ENCODE measurements around the gene CHCHD1.
A peak's percentile ranks its signal among the peaks of the same experiment; 100 is the strongest.

Gene CHCHD1

GRCh38 chr10:73756183-73756582 lies 25.7 kb upstream of the CHCHD1 start:
- WGBS (ENCODE audit: insufficient coverage): 100% methylated on average over 1 of the region's 1 CpG
- POLR2A ChIA-PET: no interaction called here
- Histone ChIP-seq H3K4me3 (ENCODE audit: control insufficient read depth in 1 of 7, extremely low read depth in 1 of 7, insufficient read depth in 4 of 7, low read depth in 2 of 7, low read length in 6 of 7) (no peak overlapping the region), H3K36me3 (ENCODE audit: control insufficient read depth in 4 of 4, insufficient read depth in 4 of 4, low read length in 3 of 4) (peaks cover 16 to 65% (median 50%) of the 10 kb centered on the region in 4 experiments), H3K27me3 (replicated peaks in 2 of 5; ENCODE audit: control insufficient read depth in 4 of 5, insufficient read depth in 5 of 5, low read length in 4 of 5) (no peaks in the 10 kb centered on the region), H3K9me3 (ENCODE audit: control extremely low read depth in 1 of 5, control insufficient read depth in 4 of 5, insufficient read depth in 2 of 5, low read depth in 1 of 5, low read length in 4 of 5) (no peaks in the 10 kb centered on the region), H3K27ac (ENCODE audit: insufficient read depth in 1 of 2, low read depth in 1 of 2, low read length in 2 of 2, poor library complexity in 1 of 2, severe bottlenecking in 2 of 2) (no peak overlapping the region), H3K4me1 (ENCODE audit: control extremely low read depth in 1 of 4, control insufficient read depth in 4 of 4, insufficient read depth in 4 of 4, low read length in 3 of 4) (no peaks in the 10 kb centered on the region)
- CTCF ChIA-PET: interaction anchor here (0.5 to 1.3 kb wide), 4 partner anchors 9 to 1374 kb away, joined by 3 read pairs; no protein-coding TSS in a partner anchor
- no peak for DNase-seq

- POLR2A ChIA-PET: interaction anchor here (0.6 kb wide), 1 partner anchor 28 kb away, joined by 4 read pairs; no protein-coding TSS in a partner anchor
- H3K27me3 ChIP-seq (replicated peaks in 2 of 5; ENCODE audit: control insufficient read depth in 4 of 5, insufficient read depth in 5 of 5, low read length in 4 of 5): no peaks in the 10 kb centered on the region
- no peaks in the 10 kb centered on the region for H3K4me1 ChIP-seq (ENCODE audit: control extremely low read depth in 1 of 4, control insufficient read depth in 4 of 4, insufficient read depth in 4 of 4, low read length in 3 of 4)
- WGBS (ENCODE audit: insufficient coverage): 100% methylated on average over 6 of the region's 9 CpGs
- H3K27ac ChIP-seq (ENCODE audit: insufficient read depth in 1 of 2, low read depth in 1 of 2, low read length in 2 of 2, poor library complexity in 1 of 2, severe bottlenecking in 2 of 2): no peak overlapping the region
- H3K36me3 ChIP-seq (ENCODE audit: control insufficient read depth in 4 of 4, insufficient read depth in 4 of 4, low read length in 3 of 4): peaks cover 15 to 70% (median 52%) of the 10 kb centered on the region in 4 experiments
- CTCF ChIA-PET: interaction anchor here (1.1 to 1.7 kb wide), 2 partner anchors 12 to 14 kb away, joined by 5 to 8 read pairs; a partner anchor contains a TSS
- DNase-seq: no peak
- no peak overlapping the region for H3K4me3 ChIP-seq (ENCODE audit: control insufficient read depth in 1 of 7, extremely low read depth in 1 of 7, insufficient read depth in 4 of 7, low read depth in 2 of 7, low read length in 6 of 7)
- H3K9me3 ChIP-seq (ENCODE audit: control extremely low read depth in 1 of 5, control insufficient read depth in 4 of 5, insufficient read depth in 2 of 5, low read depth in 1 of 5, low read length in 4 of 5): no peaks in the 10 kb centered on the region
Observed at GRCh38 chr10:73758704-73759511, 22.9 kb upstream of the CHCHD1 start.

GRCh38 chr10:73759512-73760115 lies 22.2 kb upstream of the CHCHD1 start:
- POLR2A ChIA-PET: no interaction called here
- 96% methylated on average over 4 of the region's 5 CpGs for WGBS (ENCODE audit: insufficient coverage)
- Histone ChIP-seq H3K4me1 (ENCODE audit: control extremely low read depth in 1 of 4, control insufficient read depth in 4 of 4, insufficient read depth in 4 of 4, low read length in 3 of 4) (no peaks in the 10 kb centered on the region), H3K4me3 (ENCODE audit: control insufficient read depth in 1 of 7, extremely low read depth in 1 of 7, insufficient read depth in 4 of 7, low read depth in 2 of 7, low read length in 6 of 7) (no peak overlapping the region), H3K36me3 (ENCODE audit: control insufficient read depth in 4 of 4, insufficient read depth in 4 of 4, low read length in 3 of 4) (peaks cover 17 to 70% (median 52%) of the 10 kb centered on the region in 4 experiments), H3K27me3 (replicated peaks in 2 of 5; ENCODE audit: control insufficient read depth in 4 of 5, insufficient read depth in 5 of 5, low read length in 4 of 5) (no peaks in the 10 kb centered on the region), H3K9me3 (ENCODE audit: control extremely low read depth in 1 of 5, control insufficient read depth in 4 of 5, insufficient read depth in 2 of 5, low read depth in 1 of 5, low read length in 4 of 5) (no peaks in the 10 kb centered on the region), H3K27ac (ENCODE audit: insufficient read depth in 1 of 2, low read depth in 1 of 2, low read length in 2 of 2, poor library complexity in 1 of 2, severe bottlenecking in 2 of 2) (no peak overlapping the region)
- no peak for DNase-seq
- CTCF ChIA-PET: interaction anchor here (1.7 kb wide), 1 partner anchor 13 kb away, joined by 8 read pairs; a partner anchor contains a TSS

- H3K27ac ChIP-seq (ENCODE audit: insufficient read depth in 1 of 2, low read depth in 1 of 2, low read length in 2 of 2, poor library complexity in 1 of 2, severe bottlenecking in 2 of 2): no peak overlapping the region
- whole genome bisulfite sequencing (ENCODE audit: insufficient coverage): 100% methylated on average over 1 of the region's 1 CpG
- no peaks in the 10 kb centered on the region for H3K9me3 ChIP-seq (ENCODE audit: control extremely low read depth in 1 of 5, control insufficient read depth in 4 of 5, insufficient read depth in 2 of 5, low read depth in 1 of 5, low read length in 4 of 5)
- CTCF ChIA-PET: interaction anchor here (0.9 kb wide), 1 partner anchor 17 kb away, joined by 3 read pairs; the partner anchor contains the start of gene SEC24C
- H3K4me1 ChIP-seq (ENCODE audit: control extremely low read depth in 1 of 4, control insufficient read depth in 4 of 4, insufficient read depth in 4 of 4, low read length in 3 of 4): no peaks in the 10 kb centered on the region
- no peaks in the 10 kb centered on the region for H3K27me3 ChIP-seq (replicated peaks in 2 of 5; ENCODE audit: control insufficient read depth in 4 of 5, insufficient read depth in 5 of 5, low read length in 4 of 5)
- POLR2A ChIA-PET: no interaction called here
- H3K36me3 ChIP-seq (ENCODE audit: control insufficient read depth in 4 of 4, insufficient read depth in 4 of 4, low read length in 3 of 4): peaks cover 30 to 83% (median 70%) of the 10 kb centered on the region in 4 experiments
- no peak for DNase-seq
- H3K4me3 ChIP-seq (ENCODE audit: control insufficient read depth in 1 of 7, extremely low read depth in 1 of 7, insufficient read depth in 4 of 7, low read depth in 2 of 7, low read length in 6 of 7): no peak overlapping the region
Observed at GRCh38 chr10:73761781-73762180, 20.1 kb upstream of the CHCHD1 start.

- H3K9me3 ChIP-seq (ENCODE audit: control extremely low read depth in 1 of 5, control insufficient read depth in 4 of 5, insufficient read depth in 2 of 5, low read depth in 1 of 5, low read length in 4 of 5): no peaks in the 10 kb centered on the region
- ChIA-PET POLR2A (no interaction called here), CTCF (interaction anchor here (0.7 to 1.2 kb wide), 2 partner anchors 100 to 109 kb away, joined by 3 to 5 read pairs; no protein-coding TSS in a partner anchor)
- H3K4me1 ChIP-seq (ENCODE audit: control extremely low read depth in 1 of 4, control insufficient read depth in 4 of 4, insufficient read depth in 4 of 4, low read length in 3 of 4): no peaks in the 10 kb centered on the region
- 100% methylated on average over 1 of the region's 2 CpGs for WGBS (ENCODE audit: insufficient coverage)
- DNase-seq: no peak
- no peak overlapping the region for H3K4me3 ChIP-seq (ENCODE audit: control insufficient read depth in 1 of 7, extremely low read depth in 1 of 7, insufficient read depth in 4 of 7, low read depth in 2 of 7, low read length in 6 of 7)
- no peak overlapping the region for H3K27ac ChIP-seq (ENCODE audit: insufficient read depth in 1 of 2, low read depth in 1 of 2, low read length in 2 of 2, poor library complexity in 1 of 2, severe bottlenecking in 2 of 2)
- H3K36me3 ChIP-seq (ENCODE audit: control insufficient read depth in 4 of 4, insufficient read depth in 4 of 4, low read length in 3 of 4): peaks cover 32 to 85% (median 75%) of the 10 kb centered on the region in 4 experiments
- H3K27me3 ChIP-seq (replicated peaks in 2 of 5; ENCODE audit: control insufficient read depth in 4 of 5, insufficient read depth in 5 of 5, low read length in 4 of 5): no peaks in the 10 kb centered on the region
Observed at GRCh38 chr10:73762915-73763314, 18.9 kb upstream of the CHCHD1 start.

- POLR2A ChIA-PET: no interaction called here
- CTCF ChIA-PET: interaction anchor here (0.7 to 1.2 kb wide), 2 partner anchors 99 to 109 kb away, joined by 3 to 5 read pairs; no protein-coding TSS in a partner anchor
- DNase-seq: peak in 1 of 3 donors; percentile 19
- no peaks in the 10 kb centered on the region for H3K27me3 ChIP-seq (replicated peaks in 2 of 5; ENCODE audit: control insufficient read depth in 4 of 5, insufficient read depth in 5 of 5, low read length in 4 of 5)
- peaks cover 34 to 89% (median 77%) of the 10 kb centered on the region in 4 experiments for H3K36me3 ChIP-seq (ENCODE audit: control insufficient read depth in 4 of 4, insufficient read depth in 4 of 4, low read length in 3 of 4)
- 100% methylated on average over 2 of the region's 2 CpGs for WGBS (ENCODE audit: insufficient coverage)
- H3K9me3 ChIP-seq (ENCODE audit: control extremely low read depth in 1 of 5, control insufficient read depth in 4 of 5, insufficient read depth in 2 of 5, low read depth in 1 of 5, low read length in 4 of 5): no peaks in the 10 kb centered on the region
- H3K4me3 ChIP-seq (ENCODE audit: control insufficient read depth in 1 of 7, extremely low read depth in 1 of 7, insufficient read depth in 4 of 7, low read depth in 2 of 7, low read length in 6 of 7): no peak overlapping the region
- no peaks in the 10 kb centered on the region for H3K4me1 ChIP-seq (ENCODE audit: control extremely low read depth in 1 of 4, control insufficient read depth in 4 of 4, insufficient read depth in 4 of 4, low read length in 3 of 4)
- H3K27ac ChIP-seq (ENCODE audit: insufficient read depth in 1 of 2, low read depth in 1 of 2, low read length in 2 of 2, poor library complexity in 1 of 2, severe bottlenecking in 2 of 2): no peak overlapping the region
Observed at GRCh38 chr10:73763343-73763742, 18.5 kb upstream of the CHCHD1 start.

DNA sequence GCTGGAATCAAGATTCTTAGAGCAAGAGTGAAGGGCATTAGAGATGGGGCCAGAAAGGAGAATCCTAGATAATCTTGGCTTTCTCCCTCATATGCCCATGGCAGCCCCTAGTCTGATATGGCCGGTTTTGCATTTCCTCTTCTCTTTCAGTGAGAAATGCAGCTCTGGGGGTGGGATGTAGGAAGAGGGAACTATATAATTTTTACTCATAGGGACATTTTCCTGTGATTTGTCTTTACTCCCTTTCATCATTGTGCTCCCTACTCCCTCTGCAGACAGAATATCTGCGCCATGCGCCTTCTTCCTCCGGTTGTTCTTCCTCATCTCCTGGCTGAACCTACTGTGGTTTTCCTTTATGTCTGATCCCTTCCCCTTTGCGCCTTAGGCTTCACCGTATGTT lies 16.8 kb upstream of the CHCHD1 start:
- ChIA-PET POLR2A (no interaction called here), CTCF (interaction anchor here (1.2 kb wide), 1 partner anchor 18 kb away, joined by 3 read pairs; no protein-coding TSS in a partner anchor)
- WGBS (ENCODE audit: insufficient coverage): 94% methylated on average over 5 of the region's 6 CpGs

More for the DNA sequence above, 16.8 kb upstream of the CHCHD1 start:
- no peaks in the 10 kb centered on the region for H3K27me3 ChIP-seq (replicated peaks in 2 of 5; ENCODE audit: control insufficient read depth in 4 of 5, insufficient read depth in 5 of 5, low read length in 4 of 5)
- no peak overlapping the region for H3K4me3 ChIP-seq (ENCODE audit: control insufficient read depth in 1 of 7, extremely low read depth in 1 of 7, insufficient read depth in 4 of 7, low read depth in 2 of 7, low read length in 6 of 7)
- DNase-seq: no peak
- H3K27ac ChIP-seq (ENCODE audit: insufficient read depth in 1 of 2, low read depth in 1 of 2, low read length in 2 of 2, poor library complexity in 1 of 2, severe bottlenecking in 2 of 2): no peak overlapping the region
- peaks cover 44 to 92% (median 79%) of the 10 kb centered on the region in 4 experiments for H3K36me3 ChIP-seq (ENCODE audit: control insufficient read depth in 4 of 4, insufficient read depth in 4 of 4, low read length in 3 of 4)
- no peaks in the 10 kb centered on the region for H3K9me3 ChIP-seq (ENCODE audit: control extremely low read depth in 1 of 5, control insufficient read depth in 4 of 5, insufficient read depth in 2 of 5, low read depth in 1 of 5, low read length in 4 of 5)
- H3K4me1 ChIP-seq (ENCODE audit: control extremely low read depth in 1 of 4, control insufficient read depth in 4 of 4, insufficient read depth in 4 of 4, low read length in 3 of 4): no peaks in the 10 kb centered on the region

Data from common myeloid progenitor, CD34-positive (primary cell).